Thoracic aorta (tissue), 2 donors: ENCODE measurements around the gene ZNF385B. TPM values are rescaled to one million over a fixed set of nuclear protein-coding genes. Genes with fewer than 3 reads are reported as not detected.

ENCODE experiments used
- ATAC-seq: fragments of 150-250 bp; one replicate; pipeline ENCODE4 v1.8.0; 2017; ENCODE audit warnings: low read depth; ENCODE audit not compliant: insufficient number of reproducible peaks, low FRiP score
- DNase-seq: peaks from one replicate; pipeline ENCODE4 v3.0.0-alpha.2; 2020; ENCODE audit warnings: low spot score
- H3K27ac ChIP-seq, 2 donors: fragments of 200-600 bp; sonication (generic); 1 replicate in 1 of 2; 2 replicates in 1 of 2; pipeline ENCODE4 v1.5.1; 2016; ENCODE audit warnings: mild to moderate bottlenecking in 2 of 2, moderate library complexity in 2 of 2
- H3K27me3 ChIP-seq: fragments of 200-600 bp; sonication (generic); replicated peaks from 2 replicates; pipeline ENCODE4 v1.6.0; 2016; ENCODE audit warnings: mild to moderate bottlenecking; ENCODE audit not compliant: insufficient read depth
- H3K36me3 ChIP-seq: fragments of 200-600 bp; sonication (generic); one replicate; pipeline ENCODE4 v1.5.1; 2016
- H3K4me1 ChIP-seq, 2 donors: fragments of 200-600 bp; sonication (generic); 1 replicate in 1 of 2; 2 replicates in 1 of 2; pipeline versions ENCODE4 v1.5.1 to v1.6.0; 2016; ENCODE audit warnings: low read depth in 2 of 2, mild to moderate bottlenecking in 1 of 2; ENCODE audit not compliant: control insufficient read depth in 1 of 2
- H3K4me3 ChIP-seq: fragments of 200-600 bp; sonication (generic); 2 replicates; pipeline ENCODE4 v1.5.1; 2016; ENCODE audit warnings: mild to moderate bottlenecking
- H3K9me3 ChIP-seq: fragments of 200-600 bp; sonication (generic); 2 replicates; pipeline ENCODE4 v1.5.1; 2016
- CTCF ChIP-seq: fragments of 200-600 bp; sonication (generic); IDR thresholded peaks from one replicate; pipeline ENCODE4 v1.5.1; 2019; ENCODE audit warnings: antibody characterized with exemption
- total RNA-seq, 2 donors: library from RNA; depleted of rRNA; stranded (reverse); fragments of >200 nt; gene quantifications; one replicate each; pipeline versions ENCODE4 v1.1.0 to v1.2.3, GENCODE V29; 2016

Gene ZNF385B
- total RNA-seq, 2 donors from 2014 or later: 0.41 to 1.9 TPM

- Histone ChIP-seq H3K4me3 (no peak overlapping the region), H3K36me3 (no peaks in the 10 kb centered on the region), H3K27me3 (no peaks in the 10 kb centered on the region), H3K4me1 (peaks cover 6 to 10% of the 10 kb centered on the region in 2 donors), H3K9me3 (no peaks in the 10 kb centered on the region), H3K27ac (no peak overlapping the region)
- DNase-seq: no peak
- TF ChIP-seq CTCF: no peak
- no peak for ATAC-seq
Measured at GRCh38 chr2:179574061-179574519, 287.3 kb downstream of the ZNF385B start.

- no peaks in the 10 kb centered on the region for H3K27me3 ChIP-seq
- no peak overlapping the region for H3K27ac ChIP-seq
- TF ChIP-seq CTCF: no peak
- H3K4me1 ChIP-seq: peaks cover 6 to 10% of the 10 kb centered on the region in 2 donors
- no peaks in the 10 kb centered on the region for H3K36me3 ChIP-seq
- no peak for DNase-seq
- ATAC-seq: no peak
- H3K9me3 ChIP-seq: no peaks in the 10 kb centered on the region
- H3K4me3 ChIP-seq: no peak overlapping the region
Measured at GRCh38 chr2:179572544-179572943, 288.9 kb downstream of the ZNF385B start.

GRCh38 chr2:179571721-179572120 is 289.7 kb downstream of the ZNF385B start:
- H3K4me3 ChIP-seq: no peak overlapping the region
- ATAC-seq: no peak
- peaks cover 6 to 10% of the 10 kb centered on the region in 2 donors for H3K4me1 ChIP-seq
- TF ChIP-seq CTCF: no peak
- no peaks in the 10 kb centered on the region for H3K36me3 ChIP-seq
- H3K27me3 ChIP-seq: no peaks in the 10 kb centered on the region
- no peak for DNase-seq
- no peak overlapping the region for H3K27ac ChIP-seq
- no peaks in the 10 kb centered on the region for H3K9me3 ChIP-seq

GRCh38 chr2:179571252-179571651 is 290.2 kb downstream of the ZNF385B start:
- no peaks in the 10 kb centered on the region for H3K27me3 ChIP-seq
- H3K9me3 ChIP-seq: no peaks in the 10 kb centered on the region
- ATAC-seq (no peak), DNase-seq (no peak)
- no peak overlapping the region for H3K4me3 ChIP-seq
- peaks cover 6 to 10% of the 10 kb centered on the region in 2 donors for H3K4me1 ChIP-seq
- no peak overlapping the region for H3K27ac ChIP-seq
- H3K36me3 ChIP-seq: no peaks in the 10 kb centered on the region
- no peak for TF ChIP-seq CTCF

GRCh38 chr2:179569831-179570233 is 291.6 kb downstream of the ZNF385B start:
- DNase-seq (no peak), ATAC-seq (no peak)
- H3K4me3 ChIP-seq: no peak overlapping the region
- no peaks in the 10 kb centered on the region for H3K36me3 ChIP-seq
- no peak overlapping the region for H3K27ac ChIP-seq
- peaks cover 6 to 9% of the 10 kb centered on the region in 2 donors for H3K4me1 ChIP-seq
- no peaks in the 10 kb centered on the region for H3K9me3 ChIP-seq
- no peak for TF ChIP-seq CTCF
- H3K27me3 ChIP-seq: no peaks in the 10 kb centered on the region
